GM12872 (cell line): Measurements from ENCODE around the gene SEPTIN6.

ENCODE experiments used
- CTCF ChIP-seq: IDR thresholded peaks from 3 replicates; pipeline ENCODE4 v1.5.1; 2011; ENCODE audit warnings: low read depth, mild to moderate bottlenecking, low read length, moderate library complexity; ENCODE audit not compliant: insufficient read depth

Gene SEPTIN6

GRCh38 chrX:119659522-119659921 is 33.4 kb downstream of the SEPTIN6 start:
- TF ChIP-seq CTCF: no peak

- no peak for TF ChIP-seq CTCF
Measured at GRCh38 chrX:119655125-119655524, 37.8 kb downstream of the SEPTIN6 start.

GRCh38 chrX:119654112-119654531 is 38.8 kb downstream of the SEPTIN6 start:
- TF ChIP-seq CTCF: no peak

GRCh38 chrX:119648421-119648775 is 44.6 kb downstream of the SEPTIN6 start:
- no peak for TF ChIP-seq CTCF

- TF ChIP-seq CTCF: no peak
Measured at GRCh38 chrX:119647552-119648420, 45.2 kb downstream of the SEPTIN6 start.

- TF ChIP-seq CTCF: no peak
Measured at GRCh38 chrX:119647089-119647488, 45.9 kb downstream of the SEPTIN6 start.

- TF ChIP-seq CTCF: no peak
Measured at GRCh38 chrX:119646515-119646914, 46.5 kb downstream of the SEPTIN6 start.
